ENCODE results near the gene CDK14. TPM values are rescaled to one million over a fixed set of nuclear protein-coding genes. Genes with fewer than 3 reads are reported as not detected.

CDK14 gene
- total RNA-seq, 1 donor from 2014 or later, result 23.5 TPM

DNA sequence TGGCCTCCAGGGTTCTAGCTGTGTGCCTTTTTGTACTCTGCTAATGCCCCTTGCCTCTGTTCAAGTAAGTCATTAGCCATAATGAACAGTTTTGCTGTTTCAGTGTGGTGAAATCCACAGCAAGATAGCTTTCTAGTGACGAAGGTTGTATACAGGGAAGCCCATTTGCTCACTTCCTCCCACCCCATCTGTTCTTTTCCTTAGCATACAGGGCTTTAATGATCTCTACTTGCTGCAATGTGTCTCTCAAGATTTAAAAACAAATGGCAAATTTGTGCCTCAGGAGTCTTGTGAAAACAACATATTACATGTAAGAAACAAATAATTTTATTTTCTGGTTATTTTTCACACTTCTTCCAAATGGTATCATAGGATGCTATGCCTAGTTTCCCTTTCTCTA lies 243.2 kb downstream of the CDK14 start:
- no peak for DNase-seq (ENCODE audit: low spot score)

DNA sequence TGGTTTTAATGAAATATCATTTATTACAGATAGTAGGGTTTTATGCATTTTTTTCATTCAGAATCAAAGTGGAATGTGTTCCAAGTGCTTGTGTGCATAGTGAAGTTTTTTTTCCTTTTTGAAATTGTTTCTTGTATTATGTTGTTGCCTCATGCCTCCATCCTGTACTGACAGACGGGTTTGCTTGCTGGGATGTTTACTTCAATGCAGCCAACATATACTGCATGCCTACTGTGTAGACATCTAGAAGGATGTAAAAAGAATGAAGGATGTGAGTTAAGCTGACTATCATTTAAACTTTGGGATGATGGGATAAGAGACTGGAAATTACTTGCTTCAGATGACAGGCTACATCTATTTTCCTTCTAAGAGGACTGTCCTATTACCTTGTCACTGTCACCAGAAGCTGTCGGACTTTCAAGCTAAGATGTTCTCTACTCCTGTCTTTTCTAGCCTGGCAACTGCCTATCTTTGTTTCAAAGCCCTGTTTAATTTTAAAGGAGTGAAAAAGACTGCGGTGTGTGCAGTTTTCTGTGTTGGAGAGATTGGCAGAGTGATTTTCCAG lies 243.7 kb downstream of the CDK14 start:
- no peak for DNase-seq (ENCODE audit: low spot score)

DNA sequence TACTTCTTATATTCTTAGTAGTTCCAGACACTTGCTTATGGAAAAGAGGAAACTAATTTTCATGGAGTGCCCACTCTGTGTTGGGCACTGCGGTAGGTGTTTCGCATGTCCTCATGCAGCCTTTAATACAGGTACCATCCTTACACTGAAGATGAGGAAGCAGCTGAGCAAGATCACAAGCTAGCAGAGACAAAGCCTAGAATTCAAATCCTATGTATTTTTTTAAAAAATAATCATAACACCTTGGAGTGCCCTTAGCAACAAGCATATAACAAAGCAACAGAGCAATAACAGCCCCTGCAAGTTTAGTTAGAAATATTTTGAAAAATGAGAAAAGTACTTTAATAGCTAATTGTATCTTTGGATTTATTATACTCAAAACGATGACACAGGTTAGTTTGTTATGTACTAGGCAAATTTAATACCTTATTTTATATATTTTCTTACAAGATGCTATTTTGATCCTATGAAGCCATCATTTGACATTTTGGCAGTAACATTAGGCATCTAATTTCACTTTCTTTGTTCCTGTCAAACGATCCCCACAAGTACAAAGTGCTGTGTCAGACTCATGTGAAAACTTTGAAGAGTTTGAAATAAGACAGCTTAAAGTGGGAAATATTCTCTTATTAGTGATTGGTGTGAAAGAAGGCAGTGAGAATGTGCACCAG lies 245.8 kb downstream of the CDK14 start:
- no peak for DNase-seq (ENCODE audit: low spot score)

DNA sequence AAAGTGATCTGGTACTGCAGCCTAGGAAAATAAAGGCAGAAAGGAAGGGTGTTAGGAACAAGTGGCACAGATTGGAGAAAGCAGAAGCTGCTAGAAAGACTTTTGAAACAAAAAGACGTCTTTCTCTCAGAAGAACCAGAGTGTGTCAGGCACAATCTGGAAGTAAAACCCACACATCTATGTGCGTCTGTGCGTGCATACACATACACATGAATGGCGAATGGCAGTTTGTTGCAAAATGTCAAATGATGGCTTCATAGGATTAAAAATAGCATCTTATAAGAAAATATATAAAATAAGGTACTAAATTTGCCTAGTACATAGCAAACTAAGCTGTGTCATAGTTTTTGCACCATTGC lies 246.3 kb downstream of the CDK14 start:
- no peak for DNase-seq (ENCODE audit: low spot score)

DNA sequence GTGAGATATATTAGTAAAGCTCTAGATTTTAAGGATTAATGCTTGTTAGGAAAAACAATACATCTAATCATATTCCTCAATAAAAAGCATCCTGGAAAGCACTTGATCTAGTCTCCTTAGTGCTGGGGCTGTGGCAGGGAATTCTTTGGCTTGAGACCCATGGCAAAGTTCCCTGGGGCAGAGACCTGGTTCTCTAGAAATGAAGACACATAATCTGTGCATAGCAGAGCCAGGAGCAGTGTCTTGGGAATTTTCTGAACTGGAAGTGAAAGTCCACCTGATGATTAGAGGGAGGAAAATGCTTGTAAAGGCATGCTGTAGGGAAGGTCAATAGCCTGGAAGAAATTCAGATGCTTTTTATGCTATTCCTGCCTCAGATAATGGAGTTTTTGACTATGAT lies 247.4 kb downstream of the CDK14 start:
- DNase-seq (ENCODE audit: low spot score), result no peak

DNA sequence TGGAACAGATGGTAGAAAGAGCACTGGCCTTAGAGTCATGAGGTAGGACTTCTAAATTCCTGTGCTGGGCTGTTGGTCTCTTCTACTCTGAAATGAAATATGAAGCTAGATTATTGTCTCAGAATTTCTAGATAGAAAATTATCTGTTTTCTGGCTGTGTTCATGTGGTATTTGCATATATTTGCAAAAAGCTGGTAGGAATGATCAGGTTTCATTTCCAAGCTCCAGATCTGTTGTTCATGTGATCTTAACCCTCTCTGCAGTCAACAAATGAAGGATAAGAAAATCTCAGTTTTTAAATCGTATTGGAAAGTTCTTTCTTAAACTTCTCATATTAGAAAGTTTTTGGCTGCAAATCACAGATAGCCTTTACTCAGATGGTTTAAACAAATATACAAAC lies 248.3 kb downstream of the CDK14 start:
- no peak for DNase-seq (ENCODE audit: low spot score)

DNA sequence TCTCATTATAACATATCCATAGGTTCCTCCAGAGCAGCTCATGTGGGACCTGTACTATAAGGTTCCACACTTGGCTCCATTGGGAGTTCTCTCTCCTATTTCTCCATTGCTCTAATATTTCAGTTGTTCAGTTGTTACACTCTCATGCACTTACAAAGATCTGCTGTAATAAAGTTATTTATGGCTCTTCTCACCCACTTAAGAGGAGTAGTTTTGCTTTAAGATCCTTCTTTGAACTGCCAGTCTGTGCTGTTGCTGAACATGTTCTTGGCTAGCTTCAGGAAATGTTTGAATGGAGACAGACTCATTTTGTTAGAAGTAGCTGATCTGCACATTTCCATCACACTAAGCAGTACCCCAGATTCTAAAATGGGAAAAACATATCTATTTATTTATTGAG lies 250.1 kb downstream of the CDK14 start:
- no peak for DNase-seq (ENCODE audit: low spot score)

DNA sequence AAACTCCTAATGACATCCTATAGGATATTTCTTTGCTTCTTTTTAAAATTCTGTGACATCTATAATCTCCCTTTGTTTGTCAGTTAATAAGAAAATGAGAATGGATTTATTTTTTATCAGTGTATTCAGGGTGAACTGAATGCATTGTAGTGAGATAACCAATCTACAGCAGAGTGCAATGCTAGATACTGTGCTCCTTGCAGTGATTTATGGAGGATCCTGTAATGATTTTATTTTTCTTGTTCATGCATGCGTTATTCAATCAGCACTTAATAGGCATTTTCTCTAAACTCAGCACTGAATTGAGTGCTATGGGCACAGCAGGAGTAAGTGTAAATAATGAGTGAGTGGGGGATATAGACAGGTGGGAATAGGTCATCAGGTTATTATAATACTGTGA lies 253.9 kb downstream of the CDK14 start:
- no peak for DNase-seq (ENCODE audit: low spot score)

DNA sequence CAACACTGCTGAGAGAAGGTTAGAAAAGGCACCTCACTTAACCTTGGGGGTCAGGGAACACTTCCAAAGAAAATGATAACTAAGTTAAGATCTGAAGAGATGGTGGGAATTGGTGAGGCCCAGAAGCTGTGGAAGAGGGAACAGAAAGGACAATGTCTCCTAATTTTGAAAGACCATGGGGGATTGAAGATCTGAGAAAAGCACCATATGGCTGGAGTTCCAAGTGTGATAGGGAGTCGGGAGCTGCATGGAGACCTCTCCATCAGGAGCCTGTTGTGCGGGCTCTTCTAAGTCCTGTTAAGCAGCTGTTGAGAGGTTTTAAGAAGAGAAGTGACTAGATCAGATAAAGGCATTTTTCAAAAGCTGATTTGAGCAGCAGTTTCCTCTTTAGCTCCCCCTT lies 254.3 kb downstream of the CDK14 start:
- no peak for DNase-seq (ENCODE audit: low spot score)

DNA sequence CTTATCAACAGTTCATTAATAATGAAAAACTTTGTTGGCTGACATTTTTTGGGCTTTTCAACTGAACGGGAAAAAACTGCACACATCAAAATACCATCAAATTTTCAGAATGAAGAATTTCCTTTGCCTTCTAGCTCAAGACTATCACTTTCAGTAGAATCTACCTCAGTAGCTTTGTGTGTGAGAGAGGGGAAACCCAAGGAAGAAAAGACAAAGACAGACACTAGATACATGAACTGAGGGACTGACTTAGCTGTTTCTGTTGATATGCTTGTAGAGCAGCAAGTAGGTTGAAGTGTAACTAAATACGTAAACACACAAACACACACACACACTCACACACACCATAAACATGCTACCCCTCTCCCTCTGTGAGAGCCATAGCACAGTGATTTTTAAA lies 257.1 kb downstream of the CDK14 start:
- DNase-seq (ENCODE audit: low spot score), result no peak

DNA sequence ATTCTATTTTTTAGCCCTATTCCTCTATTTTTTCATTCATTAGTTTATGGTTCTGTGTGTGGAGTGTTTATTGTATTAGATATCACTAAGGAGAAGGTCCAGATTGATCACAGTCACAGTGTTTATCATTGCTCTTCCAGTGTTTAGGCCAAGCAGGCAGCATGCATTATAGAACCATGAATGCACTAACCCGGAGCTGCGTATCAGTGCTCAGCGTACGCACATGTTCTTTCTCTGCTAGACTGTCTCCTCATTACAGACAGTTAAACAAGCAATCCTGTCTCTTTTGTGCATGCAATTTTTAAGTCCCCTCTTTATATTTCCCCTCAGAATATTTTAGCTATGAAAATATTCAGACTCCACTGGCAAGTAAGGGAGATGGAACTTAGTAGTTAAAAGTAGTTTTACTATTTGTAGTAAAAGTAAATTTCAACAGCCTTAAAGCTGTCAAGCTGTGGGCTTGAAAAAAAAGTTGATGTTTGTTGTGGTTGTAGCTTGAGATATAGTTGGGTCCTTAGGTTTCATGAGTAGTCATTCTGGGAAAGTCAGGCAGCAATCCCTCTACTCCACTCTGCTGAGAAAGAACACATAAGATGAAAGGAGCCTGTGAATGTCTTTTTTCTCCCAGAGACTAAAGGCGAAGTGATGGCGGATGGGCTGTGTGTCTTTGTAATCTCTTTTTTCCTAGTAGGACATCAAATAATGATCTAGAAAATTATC lies 260.4 kb downstream of the CDK14 start:
- DNase-seq (ENCODE audit: low spot score), result no peak

DNA sequence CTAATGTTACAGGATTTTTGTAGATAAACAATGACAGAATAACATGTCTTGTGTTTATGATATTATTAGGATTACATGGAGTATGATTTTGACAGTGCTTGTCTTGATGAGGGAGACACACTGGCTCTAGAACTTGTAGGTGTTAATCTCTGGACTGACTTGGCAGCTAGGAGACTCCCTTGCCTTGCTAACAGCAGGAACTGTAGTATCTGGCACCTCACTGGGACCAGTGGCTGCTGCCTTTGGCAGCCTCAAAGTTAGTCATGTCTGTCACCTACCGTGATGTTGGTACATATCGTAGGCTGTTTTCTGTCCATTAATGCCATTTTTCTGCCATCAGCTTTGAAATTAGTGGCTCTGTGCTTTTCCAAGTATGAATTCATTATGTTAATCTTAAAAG lies 261.5 kb downstream of the CDK14 start:
- no peak for DNase-seq (ENCODE audit: low spot score)

DNA sequence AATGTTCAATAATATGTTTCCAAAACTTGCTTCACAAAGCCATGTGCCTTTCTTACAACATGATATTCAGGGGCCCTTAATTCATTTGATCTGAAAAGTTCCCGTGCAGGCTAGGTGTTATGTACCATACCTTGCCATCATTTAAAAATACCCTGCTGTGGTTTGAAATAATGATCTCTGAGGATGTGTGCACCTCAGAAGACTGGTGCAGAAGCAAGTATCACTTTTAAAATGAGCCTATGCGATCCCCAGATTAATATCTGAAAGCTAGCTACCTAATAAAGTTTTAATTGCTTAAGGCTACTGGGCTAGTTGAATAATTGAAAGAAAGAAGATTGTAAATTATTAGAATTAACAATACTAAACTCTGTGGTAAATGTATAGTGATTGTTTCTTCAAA lies 262.4 kb downstream of the CDK14 start:
- DNase-seq (ENCODE audit: low spot score), result no peak

DNA sequence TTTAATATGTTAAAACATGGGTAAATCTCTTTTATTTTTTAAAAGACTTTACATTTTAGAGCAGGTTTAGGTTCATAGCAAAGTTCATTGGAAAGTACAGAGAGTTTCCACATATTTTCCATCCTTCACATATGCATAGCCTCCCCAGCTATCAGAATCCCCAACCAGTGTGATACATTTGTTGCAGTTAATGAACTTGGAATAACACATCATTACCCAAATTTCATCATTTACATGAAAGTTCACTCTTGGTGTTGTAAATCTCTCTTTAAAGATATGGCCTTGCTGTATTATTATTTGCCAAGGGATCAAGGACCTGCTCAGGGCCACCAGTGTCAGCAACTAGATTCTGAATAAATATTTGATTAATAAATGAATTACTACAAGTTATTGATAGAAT lies 263.4 kb downstream of the CDK14 start:
- no peak for DNase-seq (ENCODE audit: low spot score)

DNA sequence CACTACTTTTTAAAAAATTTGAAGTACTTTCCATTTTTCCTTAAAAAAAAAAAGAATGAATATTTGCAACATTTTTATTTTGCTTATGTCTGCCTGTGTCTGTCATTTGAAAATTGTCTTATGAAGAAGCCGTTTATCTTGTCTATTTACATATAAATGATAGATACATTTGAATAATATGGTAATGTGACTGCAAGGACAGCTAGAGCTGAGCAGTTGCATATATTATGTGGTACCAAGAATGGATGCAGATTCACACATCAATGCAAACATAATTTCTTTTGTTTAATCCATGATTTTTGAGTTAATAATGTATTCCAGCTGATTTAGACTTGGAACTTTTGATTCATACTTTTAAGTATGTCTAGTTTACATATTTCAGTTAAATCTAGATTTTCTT lies 268.0 kb downstream of the CDK14 start:
- DNase-seq (ENCODE audit: low spot score), result no peak

DNA sequence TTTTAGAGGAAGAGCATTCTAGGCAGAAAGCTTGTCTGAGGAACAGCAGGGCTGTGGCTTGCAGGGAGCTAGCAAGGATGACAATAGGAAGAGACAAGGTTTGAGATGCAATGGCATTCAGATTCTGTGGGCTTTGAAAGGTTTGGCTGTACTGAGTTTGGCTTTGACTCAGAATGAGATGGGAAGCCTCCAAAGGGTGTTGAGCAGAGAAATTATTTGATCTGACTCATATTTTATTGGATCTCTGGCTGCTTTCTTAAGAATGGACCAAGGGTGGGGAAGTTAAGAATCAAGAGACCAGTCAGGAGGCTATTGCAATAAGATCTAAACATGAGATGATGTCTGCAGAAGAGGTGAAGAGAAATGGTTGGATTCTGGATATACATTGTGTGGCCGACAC lies 273.2 kb downstream of the CDK14 start:
- no peak for DNase-seq (ENCODE audit: low spot score)

DNA sequence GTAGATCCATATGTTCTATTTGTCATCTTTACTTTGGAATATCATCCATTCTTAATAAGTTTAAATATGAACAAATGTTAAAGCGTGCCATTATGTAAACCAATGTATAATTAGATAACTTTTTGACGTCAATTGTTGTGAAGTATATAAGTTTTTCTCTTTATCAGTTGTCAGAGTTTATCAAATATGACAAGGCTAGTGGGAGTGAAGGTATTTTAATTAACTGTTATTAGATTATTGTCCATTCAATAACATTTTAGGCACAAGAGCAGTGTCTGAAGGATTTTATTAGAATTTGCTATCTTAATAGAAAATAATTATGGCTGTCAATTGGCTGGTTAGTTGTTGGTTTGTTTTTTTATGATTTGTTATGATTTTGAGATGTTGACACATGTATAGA lies 280.6 kb downstream of the CDK14 start:
- no peak for DNase-seq (ENCODE audit: low spot score)

DNA sequence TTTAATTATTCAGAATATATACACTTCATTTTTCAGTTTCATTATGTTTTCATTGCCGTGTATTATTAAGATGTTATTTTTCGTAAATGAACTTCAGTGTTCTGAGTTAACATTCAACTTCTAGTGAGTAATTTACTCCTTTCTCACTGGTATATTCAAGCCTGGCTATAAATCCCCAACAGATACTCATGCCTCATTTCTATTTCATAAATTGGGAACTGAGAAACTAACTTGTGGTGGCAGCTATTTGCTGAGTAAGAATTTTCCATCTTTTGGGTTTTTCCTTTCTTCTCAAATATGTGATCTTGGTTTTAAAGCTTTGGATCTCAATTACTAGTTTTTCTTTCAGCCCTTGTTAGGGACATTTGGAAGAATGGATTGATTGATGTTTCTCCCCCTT lies 281.1 kb downstream of the CDK14 start:
- DNase-seq (ENCODE audit: low spot score), result no peak

DNA sequence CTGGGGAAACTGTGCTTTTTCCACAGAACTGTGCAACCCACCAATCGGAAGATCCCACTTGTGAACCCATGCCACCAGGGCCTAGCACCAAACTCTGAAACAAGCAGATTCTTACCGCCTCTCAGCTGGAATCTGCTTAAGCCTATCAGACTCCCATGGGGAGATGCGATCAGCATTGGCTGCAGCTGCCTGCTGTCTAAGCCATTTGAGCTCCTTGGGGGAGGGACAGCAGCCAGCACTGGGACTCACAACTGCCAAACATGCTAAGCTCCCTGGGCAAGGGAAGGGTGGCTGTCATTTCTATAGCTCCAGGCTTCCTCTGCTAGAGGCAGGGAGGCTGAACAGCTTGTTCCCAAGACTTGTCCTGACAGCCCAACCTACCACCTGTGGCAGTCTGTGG lies 283.8 kb downstream of the CDK14 start:
- DNase-seq (ENCODE audit: low spot score), result no peak

DNA sequence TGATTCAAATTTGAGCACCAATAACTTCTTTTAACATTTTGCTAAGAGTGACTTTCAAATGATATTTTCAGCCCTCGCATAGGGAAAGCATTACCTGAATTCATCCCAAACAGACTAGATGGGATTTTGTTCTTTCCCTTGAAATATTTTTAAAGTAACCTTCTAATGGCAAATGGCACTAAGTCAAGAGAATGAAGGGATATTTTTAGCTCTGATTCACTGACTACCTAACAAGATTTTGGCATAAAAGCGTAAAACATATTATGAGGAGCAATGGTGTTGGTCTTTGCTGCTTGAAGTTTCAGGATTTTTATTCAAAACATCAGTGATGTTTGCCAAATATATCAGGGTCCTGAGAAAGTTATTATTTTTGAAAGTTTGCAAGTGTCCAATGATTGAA lies 290.3 kb downstream of the CDK14 start:
- no peak for DNase-seq (ENCODE audit: low spot score)

DNA sequence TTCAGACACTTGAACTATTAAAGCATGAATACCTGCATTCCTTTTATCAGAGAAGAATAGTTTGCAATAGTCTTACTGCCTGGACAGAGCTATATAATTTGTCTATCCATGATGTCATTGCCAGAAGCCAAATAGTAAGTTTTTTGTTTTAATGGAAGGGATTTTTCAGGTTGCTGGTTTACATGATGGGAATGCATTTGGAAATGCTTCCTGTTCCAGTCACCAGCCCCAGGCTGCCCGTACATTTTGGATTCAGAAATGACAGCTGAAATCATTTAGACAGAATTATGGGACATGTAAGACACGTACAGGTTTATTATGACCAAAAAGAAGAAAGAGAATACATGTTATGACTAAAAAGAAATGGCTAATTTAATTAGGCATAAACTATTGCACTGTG lies 293.1 kb downstream of the CDK14 start:
- no peak for DNase-seq (ENCODE audit: low spot score)

DNA sequence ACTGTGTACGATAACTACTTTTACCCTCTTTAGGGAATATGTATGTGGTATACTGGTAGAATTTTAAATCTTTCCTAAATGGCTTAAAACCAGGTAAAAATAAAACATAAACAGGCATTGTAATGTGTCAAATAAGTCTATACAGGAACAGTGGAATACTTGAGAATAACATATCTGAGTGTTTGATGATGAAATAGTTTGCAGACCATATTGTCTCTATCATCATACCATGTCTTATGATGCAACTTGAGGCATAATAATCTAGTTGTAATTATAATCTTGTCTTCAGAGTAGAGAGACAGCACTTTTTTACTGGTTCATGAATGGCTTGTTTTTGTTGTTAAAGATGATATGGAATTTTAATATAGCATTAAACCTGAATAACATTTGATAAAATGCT lies 293.5 kb downstream of the CDK14 start:
- DNase-seq (ENCODE audit: low spot score), result no peak

DNA sequence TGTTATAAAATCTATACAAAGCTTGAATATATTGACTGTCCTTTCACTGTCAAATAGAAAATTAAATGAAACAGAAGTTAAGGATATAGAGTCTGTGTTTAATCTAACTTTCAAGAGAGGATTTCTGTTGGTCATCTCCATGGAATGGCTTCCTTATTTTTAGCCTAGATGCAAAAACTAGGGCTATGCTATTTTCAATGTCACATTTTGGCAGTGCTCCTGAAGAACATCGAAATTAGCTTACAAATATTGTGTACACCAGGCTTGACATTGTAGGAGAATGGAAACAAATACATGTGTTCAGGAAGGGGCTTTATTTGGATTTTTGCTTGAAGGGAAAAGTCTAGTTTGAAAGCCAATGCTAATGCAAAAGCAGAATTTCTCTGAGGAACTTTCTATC lies 295.4 kb downstream of the CDK14 start:
- no peak for DNase-seq (ENCODE audit: low spot score)

DNA sequence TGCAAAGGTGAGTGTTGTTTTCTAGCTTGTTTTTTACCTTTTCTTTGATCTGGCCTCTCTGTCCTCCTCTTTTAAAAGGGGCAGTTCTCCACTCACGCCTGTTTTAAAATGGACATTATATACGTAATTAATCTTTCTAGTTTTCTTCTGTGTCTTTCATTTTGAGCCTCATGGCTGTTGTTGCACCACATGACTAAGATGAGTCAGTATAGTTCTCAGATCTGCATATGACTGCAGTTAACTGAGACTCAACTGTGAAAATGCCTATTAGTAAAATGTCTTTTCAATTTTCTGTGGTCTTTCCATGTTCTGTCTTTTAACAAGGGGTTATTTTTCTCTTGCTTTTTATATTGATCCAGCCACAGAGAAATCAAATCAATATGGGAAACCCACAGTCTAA lies 296.1 kb downstream of the CDK14 start:
- no peak for DNase-seq (ENCODE audit: low spot score)

Measured in ureter (tissue), 1 donor.